Stimulated activated CD8-positive, alpha-beta memory T cell treated with anti-CD3 and anti-CD28 coated beads, Interleukin-12 subunit alpha, Interleukin-12 subunit beta, amount 100 ng/mL, for 24 hours (primary cell): Measurements from ENCODE around the gene ASB2.

Source experiments
- DNase-seq: peaks from one replicate; pipeline ENCODE4 v3.0.0-alpha.2; 2020; ENCODE audit errors: extremely low read depth

The ASB2 gene

GRCh38 chr14:94001501-94002396, 25.4 kb upstream of the ASB2 start:
- no peak for DNase-seq

DNA sequence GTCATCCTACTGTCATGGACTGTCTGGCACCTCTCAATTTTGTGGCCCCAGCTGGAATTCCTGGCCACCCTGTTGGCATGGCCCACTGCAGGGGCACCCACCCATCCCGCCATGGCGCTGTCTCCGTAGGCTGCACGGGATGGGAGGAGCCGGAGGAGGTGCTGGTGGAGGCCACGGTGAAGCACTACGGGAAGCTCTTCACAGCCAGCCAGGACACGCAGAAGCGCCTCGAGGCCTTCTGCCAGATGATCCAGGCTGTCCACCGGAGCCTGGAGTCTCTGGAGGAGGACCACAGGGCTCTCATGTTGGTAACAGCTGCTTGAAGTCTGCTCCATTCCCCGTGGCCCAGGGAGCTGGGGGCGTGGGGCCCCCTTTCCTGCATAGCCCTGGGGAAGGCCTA, 24.6 kb upstream of the ASB2 start:
- DNase-seq, result no peak

- no peak for DNase-seq
These were observed 23.9 kb upstream of the ASB2 start for GRCh38 chr14:94000267-94000666.

DNA sequence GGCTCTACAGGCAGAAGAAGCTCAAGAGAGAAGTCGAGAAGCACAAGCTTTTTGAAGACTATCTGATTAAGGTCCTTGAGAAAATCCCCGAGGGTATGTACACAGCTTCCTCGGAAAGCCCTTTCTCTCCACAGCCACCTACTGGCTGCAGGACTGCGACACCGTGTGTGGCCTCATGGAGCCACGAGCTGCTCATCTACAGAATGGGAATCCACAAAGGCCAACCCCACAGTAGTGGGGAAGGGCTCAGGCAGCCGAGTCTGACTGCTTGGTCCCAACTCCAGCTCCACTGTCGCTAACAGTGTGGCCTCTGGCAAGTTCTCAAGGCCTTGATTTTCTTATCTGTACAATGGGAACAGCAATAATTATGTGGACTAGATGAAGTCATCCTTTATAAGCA, 23.2 kb upstream of the ASB2 start:
- no peak for DNase-seq

- DNase-seq, result no peak
These were observed 22.6 kb upstream of the ASB2 start for GRCh38 chr14:93998871-93999403.

DNA sequence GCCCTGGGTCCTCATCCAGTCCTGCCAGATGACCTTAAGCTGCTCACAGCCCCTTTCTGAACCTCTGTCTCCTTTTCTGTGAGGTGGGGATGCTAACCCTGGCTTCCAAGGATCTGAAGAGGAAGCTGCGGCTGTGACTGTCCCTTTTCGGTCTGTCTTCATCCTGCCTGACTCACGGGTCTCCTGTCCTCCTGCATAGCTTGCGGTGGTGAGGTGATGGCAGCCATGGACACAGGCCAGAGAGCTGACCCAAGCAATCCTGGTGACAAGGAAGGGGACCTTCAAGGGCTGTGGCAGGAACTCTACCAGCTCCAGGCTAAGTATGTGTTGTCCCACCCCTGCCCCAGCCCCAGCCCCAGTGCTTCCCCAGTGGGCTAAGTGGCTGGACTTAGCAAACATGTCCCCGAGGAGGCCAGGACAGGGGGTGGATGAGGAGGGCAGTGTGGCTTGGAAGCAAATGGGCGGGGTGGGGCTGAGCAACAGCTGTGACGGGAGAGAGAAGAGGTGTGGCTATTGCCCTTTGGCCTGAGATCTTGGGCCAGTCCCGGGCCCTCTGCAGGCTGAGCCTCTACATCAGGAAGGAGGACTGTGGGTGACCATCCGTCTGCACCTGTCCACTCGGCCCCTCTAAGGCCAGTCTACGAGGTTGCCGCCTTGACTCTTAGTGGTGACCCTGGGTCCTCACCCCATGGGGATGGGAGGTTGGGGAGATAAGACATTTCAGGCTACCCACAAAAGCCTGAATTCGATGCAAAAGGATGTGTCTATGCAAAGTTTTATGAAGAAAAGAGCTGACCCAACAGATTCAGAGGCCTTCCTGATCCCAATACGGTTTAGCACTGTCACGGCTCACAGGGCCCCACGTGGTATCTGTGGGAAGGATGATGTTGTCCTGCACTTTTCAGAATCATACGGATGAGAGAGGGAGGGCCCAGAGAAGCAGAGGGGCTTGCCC, 21.8 kb upstream of the ASB2 start:
- DNase-seq, result no peak

DNA sequence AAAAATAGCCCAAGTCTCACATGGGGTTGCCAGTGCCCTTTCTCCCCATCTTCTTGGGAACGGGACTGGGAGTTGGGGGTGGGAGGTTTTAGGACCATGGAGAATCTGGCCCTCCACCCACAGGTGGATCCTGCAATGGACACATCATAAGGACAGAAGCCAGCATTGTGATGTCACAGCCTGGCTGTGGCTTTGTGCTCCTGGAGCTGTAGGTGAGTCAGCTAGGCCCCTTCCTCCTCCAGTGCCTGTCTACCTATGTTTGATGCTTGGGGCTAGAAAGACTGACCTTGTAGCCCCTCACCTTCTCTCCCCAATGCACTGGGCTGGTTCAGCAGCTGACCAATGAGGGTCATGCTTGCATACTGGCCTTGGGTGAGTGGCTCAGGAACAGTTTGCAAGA, 20.7 kb upstream of the ASB2 start, which contains the start of gene CCDC197:
TSS of gene CCDC197 (plus strand) at position 220 of the 400 bp plus-strand sequence. CDS start 831 bp downstream, outside the sequence.
- DNase-seq, result no peak

GRCh38 chr14:93996130-93996695, 19.8 kb upstream of the ASB2 start:
- DNase-seq, result no peak

- no peak for DNase-seq
These were observed 18.7 kb upstream of the ASB2 start for GRCh38 chr14:93994919-93995682.

DNA sequence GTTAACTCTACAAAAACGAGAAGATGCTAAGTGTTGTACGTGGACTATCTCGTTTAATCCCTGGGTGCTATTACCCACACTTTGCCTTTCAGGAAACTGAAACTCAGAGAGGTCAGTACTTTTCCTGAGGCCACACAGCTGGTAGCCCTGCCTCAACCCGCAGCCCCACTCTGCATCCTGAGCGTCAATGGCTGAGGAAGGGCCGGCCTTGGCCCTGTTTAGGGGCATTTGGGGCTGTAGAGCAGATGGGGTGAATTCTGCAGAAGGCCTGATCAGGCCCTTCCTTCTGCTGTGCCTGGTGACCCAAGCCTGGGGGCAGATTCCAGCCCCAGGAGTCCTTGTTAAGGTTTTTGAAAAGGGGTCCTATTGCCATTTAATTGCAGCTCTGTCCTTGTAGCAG, 17.0 kb upstream of the ASB2 start:
- DNase-seq, result no peak

- DNase-seq, result no peak
These were observed 15.3 kb upstream of the ASB2 start for GRCh38 chr14:93991649-93992048.

GRCh38 chr14:93991212-93991611, 14.8 kb upstream of the ASB2 start:
- no peak for DNase-seq

DNA sequence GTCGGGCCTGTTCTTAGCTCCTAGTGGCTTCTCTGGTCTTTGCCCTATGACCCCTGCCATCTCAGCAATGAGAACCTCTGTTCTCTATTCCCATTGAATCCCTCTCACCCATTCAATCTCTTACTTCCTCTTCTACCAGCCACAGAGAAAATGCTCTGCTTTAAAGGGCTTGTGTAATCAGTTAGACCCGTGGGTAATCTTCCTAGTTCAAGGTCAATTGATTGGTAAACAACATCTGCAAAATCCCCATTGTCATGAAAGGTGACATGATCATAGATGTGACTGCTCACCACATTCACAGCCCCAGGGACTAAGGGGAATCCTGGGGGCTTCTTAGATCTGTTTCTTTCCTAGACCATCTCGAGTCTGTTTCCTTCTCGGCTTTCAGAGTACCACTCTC, 13.6 kb upstream of the ASB2 start:
- DNase-seq, result no peak

GRCh38 chr14:93987815-93988476, 11.6 kb upstream of the ASB2 start:
- DNase-seq, result no peak

GRCh38 chr14:93987376-93987775, 11.0 kb upstream of the ASB2 start:
- no peak for DNase-seq

- DNase-seq, result no peak
These were observed 10.6 kb upstream of the ASB2 start for GRCh38 chr14:93986955-93987354.

DNA sequence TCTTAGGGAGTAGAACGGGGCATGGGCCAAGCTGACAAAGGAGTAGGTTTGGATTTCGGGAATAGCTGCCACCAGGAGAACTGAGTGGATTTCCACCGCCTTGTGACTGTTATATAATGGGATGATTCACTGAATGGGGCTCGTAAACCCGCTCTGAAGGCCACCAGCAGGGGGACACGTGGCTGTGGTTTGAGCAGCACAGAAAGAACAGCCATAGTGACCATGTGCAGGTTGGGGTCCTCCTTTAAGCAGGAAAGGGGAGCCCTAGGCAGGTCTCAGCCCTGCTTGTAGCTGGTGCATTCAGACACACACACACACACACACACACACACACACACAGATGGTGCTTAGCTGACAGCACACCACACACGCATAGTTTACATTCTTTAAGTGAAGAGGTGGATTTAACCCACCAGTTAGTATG, 8.6 kb upstream of the ASB2 start:
- DNase-seq, result no peak

- no peak for DNase-seq
These were observed 7.7 kb upstream of the ASB2 start for GRCh38 chr14:93984070-93984469.

GRCh38 chr14:93982230-93983007, 6.0 kb upstream of the ASB2 start:
- DNase-seq, result no peak
